Endodermal cell (in vitro differentiated cells): ENCODE measurements around the gene LAPTM5. TPM values are rescaled to one million over a fixed set of nuclear protein-coding genes. Genes with fewer than 3 reads are reported as not detected.

ENCODE experiments used
- DNase-seq: peaks from one replicate; pipeline ENCODE4 v3.0.0-alpha.2; 2017
- H3K27ac ChIP-seq: 2 replicates; pipeline ENCODE4 v1.5.1; 2013; ENCODE audit warnings: mild to moderate bottlenecking, low read depth, low read length, moderate library complexity
- H3K27me3 ChIP-seq: 2 replicates; pipeline ENCODE4 v1.6.1; 2013; ENCODE audit warnings: mild to moderate bottlenecking, low read length, moderate library complexity; ENCODE audit not compliant: insufficient read depth, control insufficient read depth, poor library complexity, severe bottlenecking
- H3K36me3 ChIP-seq: 2 replicates; pipeline ENCODE4 v1.7.0; 2013; ENCODE audit warnings: mild to moderate bottlenecking, low read length, moderate library complexity; ENCODE audit not compliant: control insufficient read depth, insufficient read depth
- H3K4me1 ChIP-seq: one replicate; pipeline ENCODE4 v1.7.0; 2013; ENCODE audit warnings: low read length; ENCODE audit not compliant: control insufficient read depth, insufficient read depth
- H3K4me3 ChIP-seq: 2 replicates; pipeline ENCODE4 v1.5.1; 2013; ENCODE audit warnings: mild to moderate bottlenecking, low read length, moderate library complexity
- H3K9ac ChIP-seq: 2 replicates; pipeline ENCODE4 v1.6.1; 2013; ENCODE audit warnings: mild to moderate bottlenecking, low read length, moderate library complexity; ENCODE audit not compliant: poor library complexity, severe bottlenecking; ENCODE audit errors: extremely low read depth
- H3K9me3 ChIP-seq: 2 replicates; pipeline ENCODE4 v1.6.1; 2013; ENCODE audit warnings: mild to moderate bottlenecking, low read length, moderate library complexity; ENCODE audit not compliant: control insufficient read depth
- H3K27ac Mint-ChIP-seq: 2 replicates; pipeline ENCODE4 v1.8.0; 2020; ENCODE audit warnings: mixed read lengths
- H3K27me3 Mint-ChIP-seq: 2 replicates; pipeline ENCODE4 v1.8.0; 2021; ENCODE audit warnings: mild to moderate bottlenecking, mixed read lengths; ENCODE audit not compliant: insufficient read depth
- H3K36me3 Mint-ChIP-seq: 2 replicates; pipeline ENCODE4 v1.8.0; 2020; ENCODE audit warnings: low read depth, mixed read lengths
- H3K4me1 Mint-ChIP-seq: 2 replicates; pipeline ENCODE4 v1.8.0; 2020; ENCODE audit warnings: mixed read lengths
- H3K4me3 Mint-ChIP-seq: 2 replicates; pipeline ENCODE4 v1.8.0; 2020; ENCODE audit warnings: mild to moderate bottlenecking, moderate library complexity, mixed read lengths
- H3K9me3 Mint-ChIP-seq: 2 replicates; pipeline ENCODE4 v1.8.0; 2020; ENCODE audit warnings: mild to moderate bottlenecking, mixed read lengths
- CTCF ChIP-seq: fragments of 200-600 bp; sonication (generic); conservative IDR thresholded peaks from 2 replicates; pipeline ENCODE4 v1.5.0; 2021; ENCODE audit warnings: antibody characterized with exemption, mild to moderate bottlenecking
- WGBS, 2 experiments: methylation state at CpG; one replicate each; pipeline versions ENCODE4 v1.1.5 to v1.1.7; 2013; ENCODE audit warnings: missing lambda C conversion rate in 2 of 2, mixed read lengths in 1 of 2; ENCODE audit not compliant: insufficient coverage in 1 of 2, insufficient read length in 1 of 2; 5-methylcytosine and 5-hydroxymethylcytosine counted together
- total RNA-seq, 2 donors: library from RNA; stranded (reverse); fragmentation: NEBNext Ultra II Directional in 1 of 2; extraction: Animal tissue kit (Norgen Biotek cat#: 25700) in 1 of 2; gene quantifications; 2 replicates in 1 of 2; 3 replicates in 1 of 2; pipeline ENCODE4 v1.2.1, GENCODE V29; 2021

LAPTM5 gene
- total RNA-seq, 2 donors from 2014 or later, result not detected

GRCh38 chr1:30754684-30755171 is 2.8 kb downstream of the LAPTM5 start:
- TF ChIP-seq CTCF, result no peak

GRCh38 chr1:30753660-30754123 is 3.9 kb downstream of the LAPTM5 start:
- Histone ChIP-seq H3K4me1 (peaks cover 5% of the 10 kb centered on the region), H3K27ac (no peak overlapping the region), H3K4me3 (no peak overlapping the region), H3K9ac (no peak overlapping the region), H3K9me3 (no peaks in the 10 kb centered on the region), H3K36me3 (no peaks in the 10 kb centered on the region), H3K27me3 (no peaks in the 10 kb centered on the region)
- Mint-ChIP-seq H3K27me3 (no peaks in the 10 kb centered on the region), H3K4me1 (peaks cover 16% of the 10 kb centered on the region), H3K27ac (no peak overlapping the region), H3K9me3 (no peaks in the 10 kb centered on the region), H3K36me3 (no peaks in the 10 kb centered on the region), H3K4me3 (no peak overlapping the region)
- no peak for TF ChIP-seq CTCF
- WGBS, 2 experiments, result 94 to 97% methylated on average over 10 to 13 of the region's 13 CpGs
- no peak for DNase-seq

More at GRCh38 chr1:30754684-30755171, 2.8 kb downstream of the LAPTM5 start:
- Mint-ChIP-seq H3K4me3 (no peak overlapping the region), H3K36me3 (no peaks in the 10 kb centered on the region), H3K27ac (no peak overlapping the region), H3K27me3 (no peaks in the 10 kb centered on the region), H3K9me3 (no peaks in the 10 kb centered on the region), H3K4me1 (peaks cover 9% of the 10 kb centered on the region)
- Histone ChIP-seq H3K27me3 (no peaks in the 10 kb centered on the region), H3K9ac (no peak overlapping the region), H3K4me3 (no peak overlapping the region), H3K36me3 (no peaks in the 10 kb centered on the region), H3K9me3 (no peaks in the 10 kb centered on the region), H3K4me1 (peaks cover 5% of the 10 kb centered on the region), H3K27ac (no peak overlapping the region)
- WGBS, 2 experiments, result 92 to 94% methylated on average over 6 to 9 of the region's 9 CpGs
- no peak for DNase-seq

- no peaks in the 10 kb centered on the region for H3K27me3 ChIP-seq
- H3K27ac ChIP-seq, result no peak overlapping the region
- no peak for TF ChIP-seq CTCF
- Mint-ChIP-seq H3K27me3 (no peaks in the 10 kb centered on the region), H3K27ac (no peak overlapping the region), H3K4me1 (peaks cover 21% of the 10 kb centered on the region), H3K36me3 (no peaks in the 10 kb centered on the region), H3K9me3 (no peaks in the 10 kb centered on the region), H3K4me3 (no peak overlapping the region)
- no peaks in the 10 kb centered on the region for H3K9me3 ChIP-seq
- H3K4me3 ChIP-seq, result no peak overlapping the region
- no peaks in the 10 kb centered on the region for H3K36me3 ChIP-seq
- peaks cover 5% of the 10 kb centered on the region for H3K4me1 ChIP-seq
- H3K9ac ChIP-seq, result no peak overlapping the region
- WGBS, 2 experiments, result 87 to 96% methylated on average over 2 to 3 of the region's 3 CpGs
- no peak for DNase-seq
These were observed 4.5 kb downstream of the LAPTM5 start for GRCh38 chr1:30753118-30753517.
